NCI-H2227 treated with DMSO at 0.1 percent for 48 hours (cell line): ENCODE results near the gene PPM1H.
A peak's percentile ranks its signal among the peaks of the same experiment; 100 is the strongest.
"Not testable (repeated sequence)": the region's sequence is repeated elsewhere in the genome, so short reads cannot be mapped to it uniquely, and the experiment has no call there.

Experiments used
- DNase-seq: peaks from one replicate; lab custom pipeline; 2025; lab: John Stamatoyannopoulos, UW

Gene PPM1H

GRCh38 chr12:62934799-62935674, at the start of gene PPM1H:
TSS of gene PPM1H (minus strand) at chr12:62935150. CDS start at chr12:62934736, 414 bp downstream.
- DNase-seq, result peak; percentile 75

- DNase-seq, result no peak
Observed at GRCh38 chr12:62983594-62983993, 48.6 kb upstream of the PPM1H start.

- DNase-seq, result no peak
Observed at GRCh38 chr12:62978768-62979167, 43.8 kb upstream of the PPM1H start.

GRCh38 chr12:62977883-62978282, 42.9 kb upstream of the PPM1H start:
- no peak for DNase-seq

GRCh38 chr12:62977418-62977817, 42.5 kb upstream of the PPM1H start:
- peak; percentile 64 for DNase-seq

GRCh38 chr12:62976110-62976662, 41.2 kb upstream of the PPM1H start:
- DNase-seq, result no peak

- DNase-seq, result no peak
Observed at GRCh38 chr12:62971769-62972525, 37.0 kb upstream of the PPM1H start.

GRCh38 chr12:62969695-62970094, 34.7 kb upstream of the PPM1H start:
- DNase-seq, result no peak

- no peak for DNase-seq
Observed at GRCh38 chr12:62967701-62968100, 32.8 kb upstream of the PPM1H start.

- no peak for DNase-seq
Observed at GRCh38 chr12:62966990-62967506, 32.1 kb upstream of the PPM1H start.

- DNase-seq, result not testable (repeated sequence)
Observed at GRCh38 chr12:62966446-62966989, 31.6 kb upstream of the PPM1H start.

GRCh38 chr12:62965700-62966099, 30.8 kb upstream of the PPM1H start:
- not testable (repeated sequence) for DNase-seq

- not testable (repeated sequence) for DNase-seq
Observed at GRCh38 chr12:62965242-62965641, 30.3 kb upstream of the PPM1H start.

- no peak for DNase-seq
Observed at GRCh38 chr12:62963486-62964041, 28.6 kb upstream of the PPM1H start.

GRCh38 chr12:62960324-62960723, 25.4 kb upstream of the PPM1H start:
- DNase-seq, result no peak

GRCh38 chr12:62959745-62960144, 24.8 kb upstream of the PPM1H start:
- no peak for DNase-seq

- peak; percentile 79 for DNase-seq
Observed at GRCh38 chr12:62957233-62957953, 22.4 kb upstream of the PPM1H start.

- DNase-seq, result no peak
Observed at GRCh38 chr12:62955678-62956077, 20.7 kb upstream of the PPM1H start.

GRCh38 chr12:62950317-62950716, 15.4 kb upstream of the PPM1H start:
- no peak for DNase-seq

GRCh38 chr12:62948123-62948522, 13.2 kb upstream of the PPM1H start:
- no peak for DNase-seq

GRCh38 chr12:62947364-62947763, 12.4 kb upstream of the PPM1H start:
- no peak for DNase-seq
